A549 (cell line): Measurements from ENCODE around the gene CDK14.

Source experiments
- BHLHE40 ChIP-seq: IDR thresholded peaks from 2 replicates; pipeline ENCODE4 v1.6.1; 2012; ENCODE audit warnings: low read depth, low read length, inconsistent platforms
- ELK1 ChIP-seq: fragments of 150-350 bp; IDR thresholded peaks from 2 replicates; pipeline ENCODE4 v1.6.1; 2014; ENCODE audit warnings: low read depth, mild to moderate bottlenecking, low read length
- KDM5A ChIP-seq: fragments of 200-600 bp; sonication (generic); IDR thresholded peaks from 2 replicates; pipeline ENCODE4 v1.6.1; 2016; ENCODE audit warnings: antibody characterized with exemption, mild to moderate bottlenecking
- MYC ChIP-seq: IDR thresholded peaks from 2 replicates; pipeline ENCODE4 v1.6.1; 2012; ENCODE audit warnings: mild to moderate bottlenecking, inconsistent platforms, low read length, improper control_type of control experiment, borderline replicate concordance

- no peak for TF ChIP-seq BHLHE40
- no peak for TF ChIP-seq KDM5A
- TF ChIP-seq MYC = no peak
- no peak for TF ChIP-seq ELK1
These were observed 113.7 kb downstream of the CDK14 start for GRCh38 chr7:90709501-90710465.
